Limb (tissue), 2 donors: ENCODE data around the gene PDIA6.
"Not testable (repeated sequence)": the region's sequence is repeated elsewhere in the genome, so short reads cannot be mapped to it uniquely, and the experiment has no call there.

Source experiments
- DNase-seq, 2 donors: peaks; one replicate each; pipeline ENCODE4 v3.0.0-alpha.2; 2016; ENCODE audit errors: extremely low spot score in 2 of 2

The PDIA6 gene

GRCh38 chr2:10832203-10832936 lies 19.8 kb upstream of the PDIA6 start:
- peak; percentile 87 to 90 for DNase-seq

- DNase-seq: no peak
Measured at GRCh38 chr2:10831400-10831985, 18.9 kb upstream of the PDIA6 start.

GRCh38 chr2:10830641-10831399 lies 18.2 kb upstream of the PDIA6 start:
- DNase-seq: no peak

- DNase-seq: no peak
Measured at GRCh38 chr2:10830203-10830602, 17.6 kb upstream of the PDIA6 start.

- DNase-seq: no peak
Measured at GRCh38 chr2:10829299-10829698, 16.7 kb upstream of the PDIA6 start.

GRCh38 chr2:10828346-10828745 lies 15.8 kb upstream of the PDIA6 start:
- DNase-seq: no peak

- DNase-seq: no peak
Measured at GRCh38 chr2:10826625-10827024, 14.0 kb upstream of the PDIA6 start.

GRCh38 chr2:10826026-10826425 lies 13.4 kb upstream of the PDIA6 start:
- no peak for DNase-seq

GRCh38 chr2:10824191-10824590 lies 11.6 kb upstream of the PDIA6 start:
- no peak for DNase-seq

- DNase-seq: no peak
Measured at GRCh38 chr2:10820978-10821695, 8.6 kb upstream of the PDIA6 start.

- DNase-seq: no peak
Measured at GRCh38 chr2:10820562-10820961, 8.0 kb upstream of the PDIA6 start.

GRCh38 chr2:10819714-10820314 lies 7.2 kb upstream of the PDIA6 start:
- DNase-seq: no peak

GRCh38 chr2:10818984-10819383 lies 6.4 kb upstream of the PDIA6 start:
- DNase-seq: no peak

GRCh38 chr2:10818305-10818704 lies 5.7 kb upstream of the PDIA6 start:
- DNase-seq: not testable (repeated sequence)

- DNase-seq: no peak
Measured at GRCh38 chr2:10817413-10817812, 4.8 kb upstream of the PDIA6 start.

- peak in 1 of 2 donors; percentile 44 for DNase-seq
Measured at GRCh38 chr2:10814571-10815331, 2.2 kb upstream of the PDIA6 start.

- DNase-seq: no peak
Measured at GRCh38 chr2:10814142-10814541, 1.6 kb upstream of the PDIA6 start.

GRCh38 chr2:10813163-10814138 lies 866 bp upstream of the PDIA6 start:
- not testable (repeated sequence) for DNase-seq

GRCh38 chr2:10811517-10811916 lies 1.1 kb downstream of the PDIA6 start:
- no peak for DNase-seq
